Aortic smooth muscle cell (primary cell): ENCODE measurements around the gene ERVFRD-1. TPM values are rescaled to one million over a fixed set of nuclear protein-coding genes. Genes with fewer than 3 reads are reported as not detected.

Experiments
- total RNA-seq: library from RNA; depleted of rRNA; stranded (reverse); fragments of >200 nt; gene quantifications from 2 replicates; pipeline ENCODE4 v1.2.3, GENCODE V29; 2014

The ERVFRD-1 gene, protein sequence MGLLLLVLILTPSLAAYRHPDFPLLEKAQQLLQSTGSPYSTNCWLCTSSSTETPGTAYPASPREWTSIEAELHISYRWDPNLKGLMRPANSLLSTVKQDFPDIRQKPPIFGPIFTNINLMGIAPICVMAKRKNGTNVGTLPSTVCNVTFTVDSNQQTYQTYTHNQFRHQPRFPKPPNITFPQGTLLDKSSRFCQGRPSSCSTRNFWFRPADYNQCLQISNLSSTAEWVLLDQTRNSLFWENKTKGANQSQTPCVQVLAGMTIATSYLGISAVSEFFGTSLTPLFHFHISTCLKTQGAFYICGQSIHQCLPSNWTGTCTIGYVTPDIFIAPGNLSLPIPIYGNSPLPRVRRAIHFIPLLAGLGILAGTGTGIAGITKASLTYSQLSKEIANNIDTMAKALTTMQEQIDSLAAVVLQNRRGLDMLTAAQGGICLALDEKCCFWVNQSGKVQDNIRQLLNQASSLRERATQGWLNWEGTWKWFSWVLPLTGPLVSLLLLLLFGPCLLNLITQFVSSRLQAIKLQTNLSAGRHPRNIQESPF
- not detected in 2 replicates for total RNA-seq

DNA sequence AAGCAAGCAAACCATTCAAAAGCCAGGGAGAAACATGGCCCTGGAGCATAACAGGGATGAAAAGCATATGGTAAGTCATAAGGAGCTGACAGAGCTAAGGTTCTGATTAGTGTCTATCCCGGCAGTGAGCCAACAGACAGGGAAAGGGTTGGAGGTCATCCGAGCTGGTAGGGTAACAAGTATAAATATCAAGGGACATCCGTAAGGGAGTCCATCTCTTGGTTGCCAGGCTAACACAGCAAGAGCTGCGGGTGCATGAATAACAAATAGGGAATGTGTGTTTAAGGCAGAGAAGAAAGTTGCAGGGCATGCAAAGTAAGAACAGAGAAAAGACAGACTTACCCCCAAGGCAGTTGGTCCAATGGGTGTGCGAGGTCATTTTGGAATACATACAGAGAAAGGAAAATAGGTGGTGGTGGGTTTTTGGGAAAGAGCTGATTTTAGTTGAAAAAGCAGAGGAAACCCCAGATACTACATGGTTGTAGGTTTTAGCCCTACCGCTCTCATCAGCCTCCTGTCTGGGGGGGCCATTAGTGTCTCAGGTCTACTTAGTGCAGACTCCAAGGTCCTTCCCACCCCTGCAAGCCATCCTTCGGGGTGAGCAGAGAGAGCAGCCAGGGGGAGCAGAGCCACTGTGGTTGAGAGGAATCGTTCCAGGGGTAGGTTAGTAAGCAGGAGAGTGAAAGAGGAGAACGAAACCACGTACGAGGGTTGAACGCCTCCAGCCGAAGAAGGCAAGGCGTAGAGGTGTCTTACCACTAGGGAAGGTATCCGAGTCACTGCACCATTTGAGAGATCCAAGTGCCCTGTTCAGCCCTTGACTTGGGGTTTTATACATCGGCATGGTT is at the start of gene ERVFRD-1:
Gene ERVFRD-1, minus strand, starts transcription at position 805 of the 848 bp plus-strand sequence. CDS start 6,415 bp downstream, outside the sequence.

DNA sequence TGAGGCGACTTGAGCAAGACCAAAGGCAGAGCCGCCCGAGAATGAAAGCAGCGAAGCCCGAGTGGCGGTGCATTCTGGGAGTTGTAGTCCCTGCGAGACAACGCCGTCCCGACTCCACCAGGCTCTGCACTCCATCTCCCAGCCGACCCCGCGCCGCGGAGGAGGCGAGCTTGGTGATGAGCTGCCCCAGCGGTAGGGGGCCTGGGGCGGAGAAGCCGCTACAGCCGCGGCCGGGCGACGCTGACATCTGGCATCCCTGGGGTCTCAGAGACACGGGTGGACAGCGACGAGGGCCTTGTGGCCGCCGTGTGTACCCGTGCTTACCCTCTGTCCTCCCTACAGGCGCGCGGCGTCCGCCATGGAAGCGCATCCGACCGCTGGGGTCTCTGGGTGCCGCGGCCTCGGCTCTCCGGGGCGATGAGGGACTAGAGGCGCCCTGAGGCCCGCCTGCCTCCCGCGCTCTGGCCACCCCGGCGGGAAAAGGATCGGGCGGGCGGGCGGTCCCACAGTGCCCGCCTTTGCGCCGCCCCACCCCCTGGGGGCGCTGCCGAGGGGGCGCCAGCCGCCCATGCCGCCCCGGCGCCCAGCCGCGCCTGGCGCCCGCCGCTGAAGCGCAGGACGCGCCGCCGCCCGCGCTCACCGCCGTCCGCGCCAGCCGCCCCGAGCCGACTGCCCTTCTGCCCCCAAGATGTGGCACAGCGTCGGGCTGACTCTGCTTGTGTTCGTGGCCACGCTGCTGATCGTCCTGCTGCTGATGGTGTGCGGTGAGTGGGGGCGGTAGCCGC is 17.7 kb downstream of the ERVFRD-1 start, which contains the start of gene SMIM13:
Gene SMIM13, plus strand, starts transcription at position 209 of the 785 bp plus-strand sequence. Its CDS starts 480 bp downstream, at position 689.

Other genes starting within 250 kb of the ERVFRD-1 start
- gene GCM2, start 229.7 kb downstream of the ERVFRD-1 start, total RNA-seq: not detected in 2 replicates
- not detected in 2 replicates for gene SYCP2L, start 224.7 kb downstream of the ERVFRD-1 start, total RNA-seq
- not detected in 2 replicates for gene ELOVL2, start 67.4 kb downstream of the ERVFRD-1 start, total RNA-seq
- gene SMIM13, start 17.9 kb downstream of the ERVFRD-1 start, total RNA-seq: 4.7 and 5.5 TPM in 2 replicates
- gene NEDD9, start 120.9 kb upstream of the ERVFRD-1 start, total RNA-seq: 4.6 and 5.5 TPM in 2 replicates